ENCODE data around the gene MXRA7.
"Not testable (repeated sequence)": the region's sequence is repeated elsewhere in the genome, so short reads cannot be mapped to it uniquely, and the experiment has no call there.

The MXRA7 gene, protein sequence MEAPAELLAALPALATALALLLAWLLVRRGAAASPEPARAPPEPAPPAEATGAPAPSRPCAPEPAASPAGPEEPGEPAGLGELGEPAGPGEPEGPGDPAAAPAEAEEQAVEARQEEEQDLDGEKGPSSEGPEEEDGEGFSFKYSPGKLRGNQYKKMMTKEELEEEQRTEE

DNA sequence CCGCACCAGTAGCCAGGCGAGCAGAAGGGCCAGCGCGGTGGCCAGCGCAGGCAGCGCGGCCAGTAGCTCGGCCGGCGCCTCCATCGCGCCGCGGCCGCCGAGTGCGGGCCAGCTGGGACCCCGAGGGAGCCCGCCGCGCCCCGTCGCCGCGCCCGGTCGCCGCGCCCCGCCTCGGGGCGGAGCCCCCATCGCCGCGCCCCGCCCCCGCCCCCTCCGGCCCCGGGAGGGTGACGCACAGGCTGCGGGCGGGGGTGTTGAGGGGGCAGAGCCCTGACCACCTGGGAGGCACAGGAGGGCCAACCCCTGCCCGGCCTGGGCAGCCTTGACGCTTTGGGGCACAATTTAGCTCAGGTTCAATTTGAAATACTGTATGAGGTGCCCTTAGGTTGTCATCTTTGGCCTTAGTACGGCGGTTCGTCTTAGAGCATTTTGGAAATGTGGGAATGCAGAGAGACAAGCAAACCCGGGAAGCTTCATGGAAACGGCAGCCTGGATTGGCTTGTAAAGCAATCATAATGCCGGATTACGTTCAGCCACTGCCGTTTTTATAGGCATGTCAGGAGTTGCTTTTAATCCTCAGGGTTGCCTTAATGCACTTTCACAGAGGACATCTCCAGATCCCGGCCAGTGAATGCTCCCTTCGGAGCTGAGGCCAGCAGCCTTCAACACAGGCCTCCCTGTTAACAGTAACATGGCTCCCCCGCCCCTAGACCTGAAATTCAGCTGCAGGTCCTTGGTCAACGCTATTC is at the start of gene MXRA7:
Gene MXRA7 (minus strand): TSS at position 103 of the 749 bp plus-strand sequence. CDS start 19 bp downstream, at position 84.
- peak; percentile 56 for DNase-seq

- no peak for DNase-seq
Observed at GRCh38 chr17:76758570-76758969, 47.8 kb upstream of the MXRA7 start.

DNA sequence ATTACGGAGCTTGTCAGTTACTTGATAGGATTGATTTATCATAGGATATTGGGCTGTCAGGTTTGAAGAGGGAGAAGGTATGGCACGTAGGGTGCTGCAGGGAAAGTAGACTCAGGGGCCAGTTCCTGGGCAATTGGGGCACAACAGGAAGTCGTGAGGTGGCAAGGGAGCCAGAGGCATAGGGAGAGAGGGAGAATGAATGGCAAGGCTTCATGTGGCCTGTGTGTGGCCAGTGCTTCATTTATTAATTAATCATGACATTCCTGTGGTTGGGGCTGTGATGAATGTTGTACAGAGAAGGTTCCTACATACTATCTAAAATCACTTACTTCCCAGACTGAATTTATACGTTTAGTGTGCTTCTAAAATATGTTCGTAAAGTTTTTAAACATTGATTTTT is 46.5 kb upstream of the MXRA7 start:
- DNase-seq, result no peak

- no peak for DNase-seq
Observed at GRCh38 chr17:76755285-76755684, 44.5 kb upstream of the MXRA7 start.

DNA sequence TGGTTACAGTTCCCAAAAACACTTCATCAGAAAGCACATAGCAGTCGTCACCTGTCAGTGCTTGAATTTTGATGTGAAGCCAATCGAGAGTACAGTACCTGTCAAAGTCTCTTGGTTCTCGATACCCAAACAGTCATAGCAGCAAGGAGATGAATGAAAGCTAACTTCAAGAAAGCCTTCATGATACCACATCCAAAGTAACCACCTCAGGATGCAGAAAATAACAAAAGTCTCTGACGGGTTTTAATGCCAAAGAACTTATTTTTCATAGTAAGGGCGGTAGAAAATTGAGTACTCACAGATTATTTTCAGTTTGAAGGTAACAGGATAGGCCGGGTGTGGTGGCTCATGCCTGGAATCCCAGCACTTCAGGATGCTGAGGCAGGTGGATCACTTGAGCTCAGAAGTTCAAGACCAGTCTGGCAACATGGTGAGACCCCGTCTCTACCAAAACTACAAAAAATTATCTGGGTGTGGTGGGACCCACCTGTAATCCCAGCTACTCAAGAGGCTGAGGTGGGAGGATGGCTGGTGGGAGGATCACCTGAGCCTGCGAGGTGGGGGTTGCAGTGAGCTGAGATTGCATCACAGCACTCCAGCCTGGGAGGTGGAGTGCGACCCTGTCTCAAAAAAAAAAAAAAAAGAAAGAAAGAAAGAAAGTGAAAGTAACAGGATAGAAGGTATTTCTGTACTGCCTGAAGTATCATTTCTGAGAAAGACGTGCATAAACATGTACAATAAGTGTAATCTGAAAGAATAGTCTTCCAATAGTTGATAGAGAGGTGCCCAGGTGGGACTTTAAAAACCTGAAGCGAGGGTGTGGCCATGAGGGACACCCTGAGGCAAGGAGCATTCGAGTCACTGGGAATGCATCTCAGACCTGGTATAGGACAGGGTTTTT is 42.5 kb upstream of the MXRA7 start:
- DNase-seq, result no peak

- no peak for DNase-seq
Observed at GRCh38 chr17:76752006-76752405, 41.2 kb upstream of the MXRA7 start.

GRCh38 chr17:76751416-76751993 is 40.7 kb upstream of the MXRA7 start:
- DNase-seq, result no peak

DNA sequence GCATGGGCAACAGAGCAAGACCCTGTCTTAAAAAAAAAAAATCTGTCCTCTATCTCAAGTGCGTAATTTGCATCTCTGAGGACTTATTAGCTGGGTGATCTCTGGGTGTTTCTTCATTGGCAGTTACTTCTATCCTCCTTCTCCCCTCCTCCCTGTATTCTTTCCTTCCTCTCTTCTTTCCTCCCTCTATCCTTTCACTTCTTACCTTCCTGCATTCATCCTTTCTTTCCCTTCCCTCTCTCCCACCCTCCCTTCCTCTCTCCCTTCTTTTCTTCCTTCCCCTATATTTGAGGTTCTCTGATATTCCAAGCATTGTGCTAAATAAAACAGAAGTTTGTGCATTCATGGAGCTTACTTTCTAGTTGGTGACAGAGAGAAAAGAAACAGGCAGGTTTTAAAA is 37.9 kb upstream of the MXRA7 start:
- DNase-seq, result no peak

GRCh38 chr17:76747716-76748363 is 37.1 kb upstream of the MXRA7 start:
- DNase-seq, result no peak

DNA sequence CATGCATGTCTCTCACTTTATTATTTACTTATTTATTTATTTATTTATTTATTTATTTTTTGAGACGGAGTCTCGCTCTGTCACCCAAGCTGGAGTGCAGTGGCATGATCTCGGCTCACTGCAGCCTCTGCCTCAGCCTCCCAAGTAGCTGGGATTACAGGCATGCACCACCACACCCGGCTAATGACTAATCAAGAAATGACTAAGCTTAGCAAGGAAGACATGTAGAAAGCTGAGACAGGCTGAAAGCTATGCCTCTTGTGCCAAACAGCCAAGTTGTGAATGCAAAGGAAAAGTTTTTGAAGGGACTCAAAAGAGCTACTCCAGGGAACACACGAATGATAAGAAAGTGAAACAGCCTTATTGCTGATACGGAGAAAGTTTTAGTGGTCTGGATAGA is 35.0 kb upstream of the MXRA7 start:
- peak; percentile 14 for DNase-seq

DNA sequence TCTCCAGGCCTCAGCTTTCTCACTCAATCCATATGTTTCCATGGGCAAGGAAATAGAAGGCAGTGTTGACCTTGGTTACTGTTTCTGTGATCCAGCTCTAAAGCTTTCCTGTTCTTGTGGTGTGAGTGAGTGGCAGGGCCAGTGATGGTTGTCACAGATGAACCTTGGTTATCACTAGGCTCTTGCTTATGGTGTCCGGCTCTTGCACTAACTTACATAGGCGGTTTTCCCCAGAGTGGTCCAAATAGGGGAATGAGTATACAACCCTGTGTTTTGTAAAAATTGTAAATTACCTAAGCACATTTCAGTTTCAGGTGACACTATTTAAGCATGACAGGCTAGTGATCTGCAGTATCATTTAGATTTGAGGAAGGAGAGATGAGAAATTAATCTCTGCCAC is 34.0 kb upstream of the MXRA7 start:
- no peak for DNase-seq

- DNase-seq, result no peak
Observed at GRCh38 chr17:76742958-76743357, 32.2 kb upstream of the MXRA7 start.

GRCh38 chr17:76740329-76741118 is 29.8 kb upstream of the MXRA7 start:
- DNase-seq, result no peak

DNA sequence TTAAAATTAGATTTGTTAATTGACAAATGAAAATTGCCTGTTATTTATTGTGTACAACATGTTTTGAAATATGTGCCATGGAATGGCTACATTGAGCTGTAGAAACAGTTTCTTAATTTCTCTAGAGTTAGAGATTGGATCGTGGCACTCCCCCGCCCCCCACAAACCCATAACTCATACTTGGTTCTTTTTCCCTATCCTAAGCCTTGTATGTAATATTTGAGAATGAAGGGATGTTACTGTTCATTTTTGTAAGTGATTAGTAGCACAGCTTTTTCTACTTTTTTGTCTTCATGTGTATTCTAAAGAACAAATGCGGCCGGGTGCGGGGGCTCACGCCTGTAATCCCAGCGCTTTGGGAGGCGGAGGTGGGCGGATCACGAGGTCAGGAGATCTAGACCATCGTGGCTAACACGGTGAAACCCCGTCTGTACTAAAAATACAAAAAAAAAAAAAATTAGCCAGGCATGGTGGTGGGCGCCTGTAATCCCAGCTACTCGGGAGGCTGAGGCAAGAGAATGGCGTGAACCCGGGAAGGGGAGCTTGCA is 28.9 kb upstream of the MXRA7 start:
- not testable (repeated sequence) for DNase-seq

DNA sequence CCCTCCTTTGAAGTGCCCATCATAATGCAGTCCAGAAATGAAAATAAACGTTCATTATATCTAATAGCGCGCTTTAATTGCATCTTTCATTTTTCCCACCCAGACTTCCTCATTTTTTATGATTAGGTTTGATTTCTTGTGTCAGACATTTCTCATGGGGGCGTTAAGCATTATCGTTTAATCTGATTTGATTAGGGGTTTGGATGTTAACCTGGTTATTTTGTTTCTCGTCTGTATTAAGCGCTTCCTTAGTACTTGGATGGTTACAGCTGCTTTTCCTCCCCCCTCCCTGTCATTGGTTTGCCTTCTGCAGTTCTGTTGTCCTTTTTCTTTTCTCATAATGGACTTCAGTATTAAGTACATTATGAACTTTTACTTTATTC is 27.7 kb upstream of the MXRA7 start:
- DNase-seq, result no peak

DNA sequence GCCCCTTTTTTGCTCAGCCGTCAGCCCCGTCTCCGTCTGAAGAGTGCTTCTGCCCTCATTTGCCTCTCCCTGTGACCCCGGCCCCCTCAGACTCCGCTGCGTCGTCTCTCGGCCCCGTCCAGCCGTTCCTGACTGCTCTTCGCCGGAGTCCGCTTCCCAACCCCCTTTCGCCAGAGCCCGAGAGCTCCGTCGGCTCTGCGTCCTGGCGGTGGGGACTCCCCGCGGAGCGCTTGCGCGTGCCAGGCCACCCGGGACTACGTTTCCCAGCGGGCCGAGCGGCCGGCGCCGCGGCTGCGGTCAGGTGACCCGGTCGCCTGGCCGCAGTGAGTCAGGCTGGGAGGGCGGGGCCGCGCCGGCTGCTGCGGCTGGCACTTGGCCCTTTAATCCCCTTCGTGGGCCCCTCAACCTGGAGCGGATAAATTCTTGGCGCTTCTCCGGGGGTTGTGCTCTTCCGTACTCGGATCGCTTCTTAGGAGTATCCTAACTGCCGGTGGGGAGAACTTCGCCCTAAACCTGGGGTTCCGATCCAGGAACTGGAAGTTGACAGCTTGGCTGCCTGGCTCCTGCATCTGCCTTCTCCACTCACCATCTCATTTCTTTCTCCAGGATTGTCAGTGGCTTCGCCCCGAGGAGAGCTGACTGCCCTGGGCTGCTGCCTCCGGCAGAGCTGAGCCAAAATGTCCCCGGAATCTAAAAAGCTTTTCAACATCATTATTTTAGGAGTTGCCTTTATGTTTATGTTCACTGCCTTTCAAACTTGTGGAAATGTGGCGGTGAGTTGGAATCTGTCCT is 27.1 kb upstream of the MXRA7 start, which contains the start of gene MFSD11:
Gene MFSD11 (plus strand): TSS at position 444 of the 792 bp plus-strand sequence. CDS start 234 bp downstream, at position 678.
- DNase-seq, result peak; percentile 94

GRCh38 chr17:76737082-76737675 is 26.4 kb upstream of the MXRA7 start, which contains the start of gene SRSF2:
SRSF2 (minus strand) TSS chr17:76737331; CDS start chr17:76737160, 171 bp downstream.
- DNase-seq, result peak; percentile 98

GRCh38 chr17:76736349-76737081 is 25.8 kb upstream of the MXRA7 start:
- peak; percentile 50 for DNase-seq

Data from NCI-H226 (cell line).